OCI-M2 (cell line): ENCODE data around the gene RBM42.

ENCODE experiments used
- DNase-seq: peaks from one replicate; lab custom pipeline; 2025; ENCODE audit not compliant: unreplicated experiment; lab: John Stamatoyannopoulos, UW

The RBM42 gene

GRCh38 chr19:35619290-35619923 lies 9.4 kb upstream of the RBM42 start:
- DNase-seq: no peak

GRCh38 chr19:35620001-35620400 lies 8.8 kb upstream of the RBM42 start:
- no peak for DNase-seq

GRCh38 chr19:35621708-35622107 lies 7.1 kb upstream of the RBM42 start:
- no peak for DNase-seq

- no peak for DNase-seq
Observed at GRCh38 chr19:35622750-35623149, 6.1 kb upstream of the RBM42 start.

GRCh38 chr19:35623327-35624010 lies 5.4 kb upstream of the RBM42 start:
- DNase-seq: no peak

- no peak for DNase-seq
Observed at GRCh38 chr19:35628264-35628564, 622 bp upstream of the RBM42 start.

GRCh38 chr19:35629332-35629633 lies 447 bp downstream of the RBM42 start:
- DNase-seq: no peak

- DNase-seq: no peak
Observed at GRCh38 chr19:35633727-35634440, 5.0 kb downstream of the RBM42 start.

GRCh38 chr19:35636651-35637050 lies 7.8 kb downstream of the RBM42 start:
- DNase-seq: no peak

- no peak for DNase-seq
Observed at GRCh38 chr19:35637165-35637564, 8.3 kb downstream of the RBM42 start.

GRCh38 chr19:35639321-35639639 lies 10.4 kb downstream of the RBM42 start:
- no peak for DNase-seq

- no peak for DNase-seq
Observed at GRCh38 chr19:35639863-35640262, 11.0 kb downstream of the RBM42 start.

GRCh38 chr19:35641515-35642151 lies 12.8 kb downstream of the RBM42 start, which contains the start of gene ETV2:
Gene ETV2 (plus strand): TSS chr19:35641745. CDS start chr19:35642461, 716 bp downstream.
- peak; percentile 99 for DNase-seq

- DNase-seq: peak; percentile 93
Observed at GRCh38 chr19:35642312-35642711, 13.5 kb downstream of the RBM42 start.

GRCh38 chr19:35642798-35643254 lies 14.0 kb downstream of the RBM42 start:
- no peak for DNase-seq

GRCh38 chr19:35643255-35644205 lies 14.7 kb downstream of the RBM42 start:
- peak; percentile 99 for DNase-seq

GRCh38 chr19:35644206-35644986 lies 15.6 kb downstream of the RBM42 start:
- DNase-seq: peak; percentile 99

- peak; percentile 99 for DNase-seq
Observed at GRCh38 chr19:35644987-35645679, 16.3 kb downstream of the RBM42 start.

GRCh38 chr19:35645680-35646511 lies 17.1 kb downstream of the RBM42 start:
- no peak for DNase-seq
